GM03348 (cell line): Measurements from ENCODE around the gene FITM1.

Experiments
- DNase-seq: peaks from one replicate; pipeline ENCODE4 v3.0.0; 2012; ENCODE audit warnings: low spot score

FITM1 gene

DNA sequence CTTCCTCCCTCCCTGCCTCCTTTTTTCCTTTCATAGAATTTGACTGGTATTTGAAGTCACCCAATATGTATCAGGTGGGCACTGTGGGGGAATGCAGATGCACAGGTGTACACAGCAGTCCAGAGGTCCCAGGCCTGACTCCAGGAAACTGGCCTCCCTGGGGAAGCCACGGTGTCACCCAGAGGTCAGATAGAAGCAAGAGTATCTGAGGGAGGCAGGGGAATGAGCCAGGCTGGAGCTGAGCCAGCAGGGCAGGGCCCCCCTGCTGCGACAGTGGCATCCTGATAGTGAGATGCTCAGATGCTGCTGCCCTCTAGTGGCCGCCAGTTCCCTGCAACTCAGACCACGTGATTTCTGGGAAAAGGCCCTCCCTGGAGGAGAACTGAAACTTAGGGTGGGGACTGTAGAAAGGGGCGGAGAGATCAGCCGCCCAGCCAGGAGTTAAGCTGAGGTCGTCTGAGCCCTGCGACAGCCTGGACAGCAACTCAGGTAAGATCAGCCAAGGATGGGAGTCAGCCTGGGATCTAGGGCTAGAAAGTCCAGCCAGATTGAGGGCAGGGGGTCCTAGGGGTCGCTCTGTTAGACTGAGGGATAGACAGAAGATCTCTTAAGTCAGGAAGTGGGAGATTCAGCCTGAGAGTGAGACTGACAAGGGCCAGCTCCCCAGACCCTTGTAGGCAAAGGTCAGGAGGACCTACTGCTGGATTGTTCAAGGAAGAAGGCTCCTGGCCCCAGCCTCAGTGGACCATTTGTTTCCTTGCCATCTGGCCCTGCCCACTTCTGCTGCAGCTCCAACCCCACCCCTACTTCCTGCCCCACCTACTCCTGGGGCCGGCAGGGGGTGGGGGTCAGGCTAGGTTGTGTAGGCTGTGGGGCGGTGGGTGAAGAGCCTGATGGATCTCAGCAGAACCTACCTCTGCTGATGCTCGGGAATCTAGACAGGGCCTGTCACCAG is 30.7 kb downstream of the FITM1 start, which contains the start of gene IRF9:
Gene IRF9, plus strand, starts transcription at position 416 of the 955 bp plus-strand sequence. CDS start 880 bp downstream, outside the sequence.
- DNase-seq = peak; percentile 95

DNA sequence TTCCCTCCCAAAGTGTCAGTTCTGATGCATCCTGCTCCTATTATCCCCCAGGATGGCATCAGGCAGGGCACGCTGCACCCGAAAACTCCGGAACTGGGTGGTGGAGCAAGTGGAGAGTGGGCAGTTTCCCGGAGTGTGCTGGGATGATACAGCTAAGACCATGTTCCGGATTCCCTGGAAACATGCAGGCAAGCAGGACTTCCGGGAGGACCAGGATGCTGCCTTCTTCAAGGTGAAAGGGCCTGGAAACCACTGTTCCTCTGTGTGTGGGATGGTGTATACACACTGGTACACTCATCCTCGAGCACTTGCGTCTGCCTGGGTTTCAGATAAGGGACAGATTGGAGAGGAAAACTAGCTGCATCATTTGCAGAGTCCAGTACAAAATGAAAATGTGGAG is 31.6 kb downstream of the FITM1 start:
- no peak for DNase-seq

DNA sequence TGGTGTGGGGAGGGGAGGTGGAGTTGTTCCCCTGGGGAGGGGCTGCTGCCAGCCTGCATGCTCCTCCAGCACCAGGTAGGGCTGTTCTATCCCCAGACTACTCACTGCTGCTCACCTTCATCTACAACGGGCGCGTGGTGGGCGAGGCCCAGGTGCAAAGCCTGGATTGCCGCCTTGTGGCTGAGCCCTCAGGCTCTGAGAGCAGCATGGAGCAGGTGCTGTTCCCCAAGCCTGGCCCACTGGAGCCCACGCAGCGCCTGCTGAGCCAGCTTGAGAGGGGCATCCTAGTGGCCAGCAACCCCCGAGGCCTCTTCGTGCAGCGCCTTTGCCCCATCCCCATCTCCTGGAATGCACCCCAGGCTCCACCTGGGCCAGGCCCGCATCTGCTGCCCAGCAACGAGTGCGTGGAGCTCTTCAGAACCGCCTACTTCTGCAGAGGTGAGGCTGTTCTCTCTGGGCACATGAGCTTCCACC is 34.1 kb downstream of the FITM1 start:
- DNase-seq = no peak

DNA sequence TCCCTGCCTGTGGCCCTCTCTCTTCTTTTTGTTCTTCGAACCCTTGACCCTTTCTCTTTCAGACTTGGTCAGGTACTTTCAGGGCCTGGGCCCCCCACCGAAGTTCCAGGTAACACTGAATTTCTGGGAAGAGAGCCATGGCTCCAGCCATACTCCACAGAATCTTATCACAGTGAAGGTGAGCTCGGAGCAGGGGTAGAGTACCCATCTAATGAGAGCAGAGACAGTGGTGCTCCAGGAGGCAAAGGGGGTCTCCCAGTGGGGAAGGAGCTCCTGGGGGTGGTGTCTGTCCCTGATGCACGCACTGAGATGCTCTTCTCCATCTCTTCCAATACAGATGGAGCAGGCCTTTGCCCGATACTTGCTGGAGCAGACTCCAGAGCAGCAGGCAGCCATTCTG is 35.3 kb downstream of the FITM1 start:
- no peak for DNase-seq

DNA sequence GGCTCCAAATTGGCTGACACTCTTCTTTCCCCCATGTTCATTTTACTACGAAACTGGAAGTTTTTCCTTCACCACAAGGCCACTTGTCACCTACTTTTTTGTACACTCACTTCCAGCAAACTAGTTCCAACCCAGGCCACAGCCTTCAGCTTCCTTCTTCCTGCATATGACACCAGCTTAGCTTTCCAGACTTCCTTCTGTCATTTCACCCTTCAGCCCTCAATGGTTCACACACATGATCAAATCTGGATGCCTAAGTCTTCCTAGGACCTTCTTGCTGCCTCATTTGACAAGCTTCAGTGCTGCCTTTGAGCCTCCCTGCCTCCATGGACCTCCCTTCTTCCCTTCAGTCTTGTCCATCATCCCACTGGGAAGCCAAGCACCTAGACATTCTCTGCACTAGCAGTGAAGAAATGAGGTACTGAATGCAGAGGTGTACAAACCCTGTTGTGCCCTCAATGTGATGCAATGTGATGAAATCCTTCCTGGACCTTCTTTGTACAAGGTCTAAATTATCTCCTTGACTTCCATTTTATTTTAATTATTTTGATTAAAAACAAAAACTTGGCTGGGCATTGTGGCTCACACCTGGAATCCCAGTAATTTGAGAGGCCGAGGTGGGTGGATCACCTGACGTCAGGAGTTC is 37.1 kb downstream of the FITM1 start:
- no peak for DNase-seq

DNA sequence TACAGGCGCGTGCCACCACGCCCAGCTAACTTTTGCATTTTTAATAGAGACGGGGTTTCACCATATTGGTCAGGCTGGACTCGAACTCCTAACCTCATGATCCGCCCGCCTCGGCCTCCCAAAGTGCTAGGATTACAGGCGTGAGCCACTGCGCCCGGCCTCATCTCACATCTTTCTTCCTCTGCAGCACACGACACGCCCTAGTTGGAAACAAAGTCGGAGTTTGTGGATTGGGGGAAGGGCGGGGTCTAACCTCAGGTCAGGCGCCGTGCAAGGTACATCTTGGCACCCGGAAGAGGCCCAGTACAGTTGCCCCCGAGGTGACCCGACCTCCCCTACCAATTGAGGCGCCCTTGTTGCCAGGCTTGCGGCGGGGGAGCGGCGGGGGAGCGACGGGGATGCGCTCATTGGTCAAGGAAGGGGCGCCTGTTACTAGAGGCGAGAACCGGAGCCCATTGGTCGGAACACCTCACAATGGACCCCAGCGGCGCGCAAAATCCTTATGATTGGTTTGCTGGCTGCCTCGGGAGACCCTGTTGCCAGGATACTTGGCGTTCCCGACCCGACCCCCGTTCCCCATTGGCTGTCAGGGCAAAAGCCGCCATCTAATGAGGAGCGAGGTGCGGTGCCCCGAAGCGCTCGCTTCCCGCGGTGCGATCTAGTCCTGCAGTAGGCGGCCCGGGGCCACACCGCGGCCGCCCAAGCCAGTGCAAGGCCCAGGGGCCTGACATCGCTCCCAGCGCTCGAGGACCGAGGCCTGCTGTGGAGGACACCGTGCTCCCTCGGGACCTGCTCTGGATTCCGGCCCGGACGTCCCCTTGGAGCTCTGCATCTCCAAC is 41.2 kb downstream of the FITM1 start, which contains the start of gene REC8:
Gene REC8, plus strand, starts transcription at position 659 of the 839 bp plus-strand sequence. CDS start 473 bp downstream, outside the sequence.
- no peak for DNase-seq

DNA sequence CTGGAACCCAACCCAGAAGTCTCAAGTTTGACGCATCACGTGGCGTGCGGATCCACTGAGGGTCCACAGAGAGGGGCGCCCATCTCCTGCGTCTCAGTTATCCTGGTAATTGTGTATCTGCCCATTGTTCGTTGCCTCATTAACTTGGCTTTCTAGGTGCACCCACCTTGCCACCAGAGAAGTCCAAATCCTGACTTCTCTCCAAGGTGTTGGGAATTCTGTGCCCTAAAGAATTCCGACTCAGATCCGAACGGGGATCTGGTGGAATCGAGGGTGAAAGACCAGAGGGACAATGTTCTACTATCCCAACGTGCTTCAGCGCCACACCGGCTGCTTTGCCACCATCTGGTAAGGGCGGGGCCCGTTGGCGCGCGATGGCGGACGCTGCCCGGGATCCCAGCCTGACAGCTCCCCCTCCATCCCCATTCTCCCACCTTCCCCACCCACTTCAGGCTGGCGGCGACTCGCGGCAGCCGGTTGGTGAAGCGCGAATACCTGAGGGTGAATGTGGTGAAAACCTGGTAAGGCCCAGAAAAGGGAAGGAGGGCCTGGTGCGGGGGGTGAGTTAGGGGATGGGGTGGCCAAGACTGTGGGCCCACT is 41.9 kb downstream of the FITM1 start:
- no peak for DNase-seq

DNA sequence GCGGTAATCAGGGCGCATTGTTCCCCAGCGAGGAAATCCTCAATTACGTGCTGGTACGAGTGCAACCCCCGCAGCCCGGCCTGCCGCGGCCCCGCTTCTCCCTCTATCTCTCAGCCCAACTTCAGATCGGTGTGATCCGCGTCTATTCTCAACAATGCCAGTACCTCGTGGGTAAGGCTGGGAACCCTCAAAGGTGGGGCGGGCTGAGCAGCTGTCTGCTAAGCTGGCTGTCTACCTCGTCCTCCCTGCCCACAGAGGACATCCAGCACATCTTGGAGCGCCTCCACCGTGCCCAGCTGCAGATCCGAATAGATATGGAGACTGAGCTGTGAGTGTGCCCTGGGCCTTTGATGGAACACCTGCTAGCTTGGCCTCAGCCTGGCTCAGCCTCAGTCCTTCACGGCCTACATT is 42.4 kb downstream of the FITM1 start:
- DNase-seq = no peak

DNA sequence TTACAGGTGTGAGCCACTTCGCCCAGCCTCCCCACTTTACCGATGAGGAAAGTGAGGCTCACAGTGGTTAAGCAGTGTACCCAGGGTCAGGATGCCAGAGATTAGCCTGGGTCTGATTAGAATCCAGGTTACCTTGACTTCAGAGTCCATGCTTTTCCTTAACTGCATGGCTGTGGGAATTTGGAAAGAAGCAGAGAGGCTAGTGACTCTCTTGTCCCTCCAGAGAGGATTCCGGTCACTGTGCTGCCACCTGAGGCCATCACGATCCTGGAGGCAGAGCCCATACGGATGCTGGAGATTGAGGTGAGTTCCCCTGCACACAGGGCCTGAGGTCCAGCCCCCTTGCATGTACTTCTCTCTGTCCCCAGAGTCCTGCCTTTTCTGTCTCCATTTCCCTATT is 46.1 kb downstream of the FITM1 start:
- no peak for DNase-seq

DNA sequence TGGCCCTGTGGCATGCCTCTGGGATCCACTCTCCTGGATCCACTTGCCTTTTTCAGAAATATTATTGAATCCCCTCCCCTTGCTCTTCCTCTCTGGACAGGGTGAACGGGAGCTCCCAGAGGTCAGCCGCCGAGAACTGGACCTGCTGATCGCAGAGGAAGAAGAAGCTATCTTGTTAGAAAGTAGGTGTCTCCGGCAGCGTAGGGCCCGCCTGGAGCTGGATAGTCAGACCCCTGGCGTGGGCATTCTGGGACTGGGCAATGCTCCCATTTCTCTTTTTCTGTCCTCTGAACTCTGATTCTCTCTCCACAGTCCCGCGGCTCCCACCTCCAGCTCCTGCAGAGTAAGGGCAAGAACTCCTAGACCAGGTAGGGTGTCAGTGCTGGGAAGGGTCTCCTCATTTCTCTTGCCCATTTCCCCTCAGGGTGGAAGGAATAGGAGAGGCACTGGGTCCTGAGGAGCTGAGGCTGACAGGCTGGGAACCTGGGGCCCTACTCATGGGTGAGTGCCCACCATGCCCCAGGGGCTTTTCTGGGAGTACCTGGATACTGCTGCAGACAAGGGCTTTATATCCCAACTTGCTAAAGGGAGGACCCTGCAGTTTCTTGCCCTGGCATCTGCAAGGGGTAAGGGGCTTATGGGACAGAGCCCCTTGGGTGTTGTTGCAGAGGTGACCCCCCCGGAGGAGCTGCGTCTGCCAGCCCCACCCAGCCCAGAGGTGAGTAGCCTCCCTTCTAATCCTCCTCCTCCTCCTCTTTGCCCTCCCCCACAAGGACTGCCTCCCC is 46.8 kb downstream of the FITM1 start:
- no peak for DNase-seq

DNA sequence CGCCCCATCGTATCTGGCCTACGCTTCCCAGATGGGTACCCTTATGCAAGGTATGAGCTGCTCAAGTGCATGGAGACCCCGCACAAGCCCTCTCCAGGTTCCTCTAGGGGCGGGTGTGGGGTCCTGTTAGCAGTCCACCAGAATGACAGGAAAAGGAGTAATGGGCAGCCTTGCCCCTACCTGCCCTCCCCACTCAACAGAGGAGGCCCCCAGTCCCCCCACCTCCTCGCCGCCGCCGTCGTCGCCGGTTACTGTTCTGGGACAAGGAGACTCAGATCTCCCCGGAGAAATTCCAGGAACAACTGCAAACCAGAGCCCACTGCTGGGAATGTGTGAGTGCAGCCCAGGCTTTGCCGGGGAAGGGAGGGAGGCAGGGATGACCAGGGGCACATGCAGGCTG is 47.4 kb downstream of the FITM1 start:
- DNase-seq = no peak

DNA sequence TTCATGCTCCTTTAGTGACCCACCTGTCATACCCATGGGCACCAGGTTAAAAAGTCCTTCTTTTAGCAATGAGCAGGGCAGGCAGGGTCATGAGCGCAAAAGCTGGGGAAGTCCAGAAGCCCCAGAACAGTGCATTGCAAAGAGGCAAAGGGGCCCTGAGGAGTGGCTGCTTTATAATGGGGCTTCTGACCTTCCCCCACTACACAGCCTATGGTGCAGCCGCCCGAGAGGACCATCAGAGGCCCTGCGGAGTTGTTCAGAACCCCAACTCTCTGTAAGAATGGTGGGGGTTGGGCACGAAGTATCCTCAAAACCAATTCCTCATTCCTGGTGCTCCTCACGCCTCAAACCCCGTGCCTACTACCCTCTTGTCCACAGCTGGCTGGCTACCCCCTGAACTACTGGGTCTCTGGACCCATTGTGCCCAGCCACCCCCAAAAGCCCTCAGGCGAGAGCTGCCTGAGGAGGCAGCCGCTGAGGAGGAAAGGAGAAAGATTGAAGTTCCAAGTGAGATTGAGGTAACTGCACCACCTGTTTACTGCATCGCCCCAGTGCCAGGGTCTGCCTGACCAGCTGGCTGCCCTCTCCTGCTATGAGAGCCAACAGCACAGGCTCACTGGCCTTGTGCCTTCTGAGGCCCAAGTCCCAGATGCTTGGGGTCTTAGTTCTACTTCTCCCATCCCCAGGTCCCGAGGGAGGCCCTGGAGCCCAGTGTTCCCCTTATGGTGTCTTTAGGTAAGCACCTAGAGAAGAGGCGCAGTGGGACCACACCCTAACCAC is 48.1 kb downstream of the FITM1 start:
- no peak for DNase-seq

DNA sequence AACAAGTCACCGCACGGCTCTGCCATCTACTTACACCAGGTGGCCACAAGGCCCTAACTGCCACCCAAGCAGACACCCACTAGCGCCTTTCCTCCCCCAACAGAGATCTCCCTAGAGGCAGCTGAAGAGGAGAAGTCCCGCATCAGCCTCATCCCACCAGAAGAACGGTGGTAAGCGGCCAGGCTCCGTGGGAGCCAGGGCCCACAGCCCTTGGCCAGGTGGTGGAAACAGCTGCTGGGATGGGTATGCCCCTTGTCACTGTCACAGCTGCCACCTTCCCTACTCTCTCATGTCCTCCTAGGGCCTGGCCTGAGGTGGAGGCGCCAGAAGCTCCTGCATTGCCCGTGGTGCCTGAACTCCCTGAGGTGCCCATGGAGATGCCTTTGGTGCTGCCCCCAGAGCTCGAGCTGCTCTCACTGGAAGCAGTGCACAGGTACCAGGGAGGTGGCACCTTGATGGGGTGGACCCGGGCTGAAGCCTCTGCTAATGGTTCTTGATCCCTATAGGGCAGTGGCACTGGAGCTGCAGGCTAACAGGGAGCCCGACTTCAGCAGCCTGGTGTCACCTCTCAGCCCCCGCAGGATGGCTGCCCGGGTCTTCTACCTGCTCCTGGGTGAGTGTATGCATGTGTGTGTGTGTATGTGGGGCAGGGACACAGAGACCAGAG is 49.0 kb downstream of the FITM1 start:
- no peak for DNase-seq

DNA sequence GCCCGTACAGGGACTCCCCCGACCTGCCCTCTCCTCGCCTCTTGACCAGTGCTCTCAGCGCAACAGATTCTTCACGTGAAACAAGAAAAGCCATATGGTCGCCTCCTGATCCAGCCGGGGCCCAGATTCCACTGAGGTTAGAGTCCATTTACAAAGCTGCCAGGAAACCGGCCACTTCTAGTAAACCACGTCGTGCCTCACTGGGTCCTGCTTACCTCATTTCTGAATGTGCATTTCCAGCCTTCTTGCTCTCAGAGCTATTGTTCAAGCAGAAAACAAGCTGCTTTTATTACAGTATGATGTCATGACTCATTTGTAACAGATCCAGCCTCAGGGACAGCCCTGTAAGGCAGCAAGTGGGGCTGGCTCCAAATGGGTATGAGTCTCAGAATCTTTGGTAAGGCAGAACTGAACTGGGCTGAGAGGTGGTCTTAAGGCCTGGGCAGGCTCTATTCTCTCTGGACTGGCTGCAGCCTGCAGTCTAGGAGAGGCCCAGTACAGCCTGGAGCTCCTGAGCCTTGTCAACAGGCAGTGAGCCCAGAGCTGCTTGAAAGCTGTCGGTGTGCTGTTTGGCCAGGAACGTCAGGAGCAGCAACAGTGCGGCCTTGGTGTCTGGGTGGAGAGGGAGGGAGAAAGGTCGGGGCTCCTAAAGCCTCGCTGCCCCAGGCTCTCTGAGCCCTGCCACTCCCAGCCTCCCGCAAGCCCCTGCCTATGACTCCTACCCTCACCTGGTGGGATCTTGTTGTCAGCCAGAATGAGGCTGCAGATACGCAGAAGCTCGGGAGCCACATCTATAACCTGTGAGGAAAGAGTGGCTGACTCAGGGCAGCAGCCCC is 49.7 kb downstream of the FITM1 start:
- peak; percentile 65 for DNase-seq

DNA sequence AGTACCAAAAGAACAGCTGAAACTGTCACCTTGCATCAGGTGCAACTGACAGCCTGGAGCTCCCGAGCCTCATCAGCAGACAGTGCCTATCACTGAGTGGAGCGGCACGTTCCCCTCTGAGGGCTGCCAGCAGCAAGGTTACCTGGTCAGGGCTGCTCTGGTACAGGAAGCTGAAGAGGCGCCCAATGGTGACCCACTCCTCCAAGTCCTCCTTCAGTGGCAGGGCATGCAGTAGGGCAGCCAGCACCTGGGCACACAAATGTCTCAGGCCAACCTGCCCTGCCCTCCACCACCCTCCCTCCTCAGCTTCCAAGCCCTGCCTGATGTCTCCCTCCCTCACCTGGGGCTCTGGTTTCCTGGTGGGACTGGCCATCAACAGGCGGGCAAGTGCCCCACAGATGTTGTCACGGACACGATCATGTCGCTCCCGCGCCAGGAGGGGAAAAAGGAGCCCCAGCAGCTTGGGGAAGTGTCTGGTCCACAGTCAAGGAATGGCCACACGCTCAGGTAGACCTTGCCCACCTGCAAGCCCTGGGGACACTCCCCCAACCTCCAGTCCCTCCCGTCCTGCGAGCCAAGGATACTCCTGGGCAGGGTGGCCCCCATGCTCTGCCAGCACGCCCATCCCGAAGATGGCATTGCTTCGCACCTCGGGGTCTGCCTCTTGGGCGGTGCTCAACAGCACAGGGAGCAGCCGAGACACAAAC is 51.1 kb downstream of the FITM1 start:
- DNase-seq = no peak
